Lower leg skin (tissue), 4 donors: ENCODE results near the gene SORCS2. TPM values are rescaled to one million over a fixed set of nuclear protein-coding genes. Genes with fewer than 3 reads are reported as not detected.

ENCODE experiments used
- DNase-seq, 2 donors: peaks; one replicate each; pipeline ENCODE4 v3.0.0-alpha.2; 2019; ENCODE audit warnings: low spot score in 2 of 2
- H3K4me3 ChIP-seq: fragments of 200-600 bp; sonication (generic); 2 replicates; pipeline ENCODE4 v1.5.1; 2017; ENCODE audit warnings: mild to moderate bottlenecking, low read depth; ENCODE audit not compliant: poor library complexity, severe bottlenecking
- CTCF ChIP-seq, 3 donors: fragments of 450-650 bp; IDR thresholded peaks; one replicate each; pipeline ENCODE4 v1.5.1; 2016; ENCODE audit warnings: antibody characterized with exemption in 3 of 3, mild to moderate bottlenecking in 3 of 3, moderate library complexity in 2 of 3
- POLR2A ChIP-seq, 2 donors: fragments of 450-650 bp; IDR thresholded peaks; one replicate each; pipeline ENCODE4 v1.6.1; 2016 to 2017; ENCODE audit warnings: antibody characterized with exemption in 2 of 2, mild to moderate bottlenecking in 1 of 2, moderate library complexity in 1 of 2
- WGBS, 2 donors: methylation state at CpG; one replicate each; pipeline ENCODE4 v1.1.5; 2018; 5-methylcytosine and 5-hydroxymethylcytosine counted together
- intact Hi-C: fragments of 100-400 bp; cut with DNase I; formaldehyde crosslinking; loops from one replicate; pipeline ENCODE4 v1.15.0; 2023; ENCODE audit warnings: low total_unique reads
- total RNA-seq, 4 donors: library from RNA; depleted of rRNA; stranded (reverse); fragments of >200 nt; gene quantifications; one replicate each; pipeline ENCODE4 v1.1.0, GENCODE V29; 2016

SORCS2 gene
- total RNA-seq, 4 donors from 2014 or later: 1.1 to 6.4 (median 1.5) TPM

DNA sequence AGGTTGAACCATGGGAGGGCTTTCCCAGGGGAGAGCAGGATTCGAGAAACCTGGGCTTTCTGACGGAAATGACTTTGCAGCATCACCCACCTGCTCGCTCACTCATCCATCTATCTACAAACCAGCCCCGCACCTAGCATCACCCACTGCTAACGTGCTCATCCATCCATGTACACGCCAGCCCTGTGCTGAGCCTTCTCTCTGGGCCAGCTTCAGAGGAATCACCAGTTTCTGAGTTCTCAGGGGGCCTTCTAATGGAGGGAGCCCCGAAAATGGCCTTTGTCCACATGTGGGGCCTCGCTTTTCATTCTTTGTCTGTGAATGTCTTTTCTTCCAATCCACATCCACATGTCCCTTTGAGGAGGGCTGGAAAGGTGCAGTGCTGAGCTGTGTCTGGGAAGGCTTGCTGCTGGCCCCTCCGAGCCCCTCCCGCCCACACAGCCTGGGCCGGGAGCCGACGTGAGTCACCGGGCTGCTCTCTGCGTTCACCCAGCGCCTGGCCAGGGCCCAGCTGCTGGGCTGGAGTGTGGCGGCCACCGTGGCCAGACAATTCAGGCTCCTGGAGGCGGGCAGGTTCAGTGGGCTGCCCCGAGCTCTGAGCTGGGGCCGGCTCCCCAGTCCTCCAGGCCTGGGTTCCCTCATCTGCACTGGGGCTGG is 14.7 kb downstream of the SORCS2 start:
- H3K4me3 ChIP-seq: no peak overlapping the region
- intact Hi-C loops: no loop called here
- TF ChIP-seq CTCF (IDR thresholded peaks at IDR 0.05): no peak
- TF ChIP-seq POLR2A (IDR thresholded peaks at IDR 0.05): no peak
- peak; percentile 38 to 94 for DNase-seq
- 26 to 36% methylated on average over 17 to 21 of the region's 21 CpGs for WGBS, 2 donors

GRCh38 chr4:7207628-7208231 is 15.4 kb downstream of the SORCS2 start:
- no peak for TF ChIP-seq POLR2A (IDR thresholded peaks at IDR 0.05)
- no peak for TF ChIP-seq CTCF (IDR thresholded peaks at IDR 0.05)
- no peak for DNase-seq
- intact Hi-C loops: no loop called here
- 57 to 61% methylated on average over 10 to 11 of the region's 11 CpGs for WGBS, 2 donors
- no peak overlapping the region for H3K4me3 ChIP-seq

- H3K4me3 ChIP-seq: no peak overlapping the region
- 90 to 92% methylated on average over 21 of the region's 21 CpGs for WGBS, 2 donors
- DNase-seq: no peak
- TF ChIP-seq POLR2A (IDR thresholded peaks at IDR 0.05) (no peak), CTCF (IDR thresholded peaks at IDR 0.05) (no peak)
- intact Hi-C loops: no loop called here
Observed at GRCh38 chr4:7208509-7209451, 16.4 kb downstream of the SORCS2 start.

- TF ChIP-seq POLR2A (IDR thresholded peaks at IDR 0.05) (no peak), CTCF (IDR thresholded peaks at IDR 0.05) (no peak)
- no peak overlapping the region for H3K4me3 ChIP-seq
- DNase-seq: no peak
- 77% methylated on average over 9 of the region's 9 CpGs for WGBS, 2 donors
- intact Hi-C loops: no loop called here
Observed at GRCh38 chr4:7209699-7210098, 17.4 kb downstream of the SORCS2 start.

DNA sequence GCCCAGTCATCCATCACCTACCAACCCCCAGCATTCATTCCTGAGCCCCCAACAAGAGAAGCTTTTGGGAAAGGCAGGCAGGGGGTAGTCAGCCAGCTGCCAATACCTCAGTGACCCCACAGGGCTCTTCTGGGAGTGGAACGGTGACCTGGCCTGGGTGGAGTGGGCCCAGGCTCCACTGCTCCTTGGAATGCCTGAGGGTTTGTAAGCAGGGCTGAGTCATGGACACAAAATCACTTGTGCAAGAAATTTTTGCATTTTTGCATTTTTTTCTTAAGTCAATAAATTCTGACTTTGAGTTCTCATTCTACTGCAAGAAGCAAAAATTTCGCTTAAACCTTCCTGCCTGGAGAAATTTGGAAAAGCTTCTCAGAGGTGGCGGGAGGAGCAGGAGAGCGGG is 18.5 kb downstream of the SORCS2 start:
- intact Hi-C loops: no loop called here
- no peak for TF ChIP-seq CTCF (IDR thresholded peaks at IDR 0.05)
- TF ChIP-seq POLR2A (IDR thresholded peaks at IDR 0.05): no peak
- no peak overlapping the region for H3K4me3 ChIP-seq
- DNase-seq: no peak
- WGBS, 2 donors: 67 to 74% methylated on average over 4 of the region's 4 CpGs
